Liver (tissue), 3 donors: ENCODE results near the gene EXOC5.

Source experiments
- CTCF ChIP-seq: fragments of 150-350 bp; IDR thresholded peaks from 2 replicates; pipeline ENCODE4 v1.5.1; 2017; ENCODE audit warnings: improper control_type of control experiment, low read depth, low read length; ENCODE audit not compliant: missing input control
- GABPA ChIP-seq, 2 donors: IDR thresholded peaks in 1 of 2; conservative IDR thresholded peaks in 1 of 2; 2 replicates each; pipeline ENCODE4 v1.6.1; 2016; ENCODE audit warnings: antibody characterized with exemption in 2 of 2, mild to moderate bottlenecking in 1 of 2, moderate library complexity in 1 of 2
- MAX ChIP-seq: IDR thresholded peaks from 2 replicates; pipeline ENCODE4 v1.6.1; 2016; ENCODE audit warnings: antibody characterized with exemption
- RAD21 ChIP-seq, 2 donors: IDR thresholded peaks; 2 replicates each; pipeline ENCODE4 v1.6.1; 2016; ENCODE audit warnings: antibody characterized with exemption in 2 of 2, mild to moderate bottlenecking in 2 of 2
- SP1 ChIP-seq: IDR thresholded peaks from 2 replicates; pipeline ENCODE4 v1.6.1; 2018; ENCODE audit warnings: antibody characterized with exemption, mild to moderate bottlenecking
- TAF1 ChIP-seq: conservative IDR thresholded peaks from 2 replicates; pipeline ENCODE4 v1.6.1; 2016; ENCODE audit warnings: antibody characterized with exemption, mild to moderate bottlenecking
- YY1 ChIP-seq: IDR thresholded peaks from 2 replicates; pipeline ENCODE4 v1.6.1; 2016; ENCODE audit warnings: antibody characterized with exemption, mild to moderate bottlenecking
- donor health status: healthy.
- donor health status: healthy.

GRCh38 chr14:57174466-57174865 lies 94.2 kb downstream of the EXOC5 start:
- TF ChIP-seq CTCF = no peak
- no peak for TF ChIP-seq SP1
- TF ChIP-seq TAF1 = no peak
- no peak for TF ChIP-seq RAD21 (IDR thresholded peaks at IDR 0.05)
- TF ChIP-seq MAX = no peak
- no peak for TF ChIP-seq YY1
- no peak for TF ChIP-seq GABPA (IDR thresholded peaks at IDR 0.05 in 1 of 2, conservative IDR thresholded peaks at IDR 0.05 in 1 of 2)
